Breast epithelium (tissue), 3 donors: ENCODE data around the gene PASK.

ENCODE experiments used
- POLR2A ChIP-seq: fragments of 450-650 bp; IDR thresholded peaks from one replicate; pipeline ENCODE4 v1.6.1; 2016; ENCODE audit warnings: antibody characterized with exemption, mild to moderate bottlenecking, moderate library complexity
- POLR2AphosphoS5 ChIP-seq, 3 donors: sonication (generic); formaldehyde crosslinking; IDR thresholded peaks; one replicate each; pipeline ENCODE4 v1.6.1; 2017; ENCODE audit warnings: antibody characterized with exemption in 3 of 3
- TF ChIP-seq, protein P1 (sequence below), 3 donors: fragments of 450-650 bp; IDR thresholded peaks; one replicate each; pipeline ENCODE4 v1.5.1; 2016 to 2017; ENCODE audit warnings: antibody characterized with exemption in 3 of 3, mild to moderate bottlenecking in 3 of 3, moderate library complexity in 3 of 3

DNA sequence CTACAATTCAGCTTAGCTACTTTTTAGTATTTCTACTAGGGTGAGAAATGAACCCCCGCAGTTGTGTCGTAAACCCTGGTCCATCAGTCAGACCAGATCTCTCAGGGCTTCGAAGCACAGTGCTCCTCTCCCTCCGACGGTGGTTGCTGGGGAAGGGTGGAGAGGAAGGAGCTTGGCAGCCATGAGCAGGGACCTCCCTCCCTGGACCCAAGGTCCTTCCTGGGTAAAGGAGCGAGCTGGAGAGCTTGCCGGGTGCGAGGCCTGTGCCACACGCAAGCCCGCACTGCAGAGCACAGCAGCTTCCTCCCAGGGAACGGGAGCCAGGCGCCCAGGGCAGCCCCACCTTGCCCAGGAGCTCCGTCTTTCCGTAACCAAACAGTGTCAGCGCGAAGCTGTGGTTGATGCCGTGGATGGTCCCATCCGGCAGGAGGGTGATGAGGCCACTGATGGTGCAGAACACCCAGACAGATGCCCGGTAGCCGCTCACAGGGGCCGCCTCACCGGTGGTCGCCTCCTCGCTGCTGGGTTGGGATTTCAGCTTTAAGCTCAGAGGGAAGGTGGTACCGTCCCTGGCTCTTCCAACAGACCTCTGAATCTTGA lies 12.5 kb downstream of the PASK start:
- TF ChIP-seq POLR2A (no peak), POLR2AphosphoS5 (IDR thresholded peaks at IDR 0.05) (no peak)
- TF ChIP-seq, protein P1, sequence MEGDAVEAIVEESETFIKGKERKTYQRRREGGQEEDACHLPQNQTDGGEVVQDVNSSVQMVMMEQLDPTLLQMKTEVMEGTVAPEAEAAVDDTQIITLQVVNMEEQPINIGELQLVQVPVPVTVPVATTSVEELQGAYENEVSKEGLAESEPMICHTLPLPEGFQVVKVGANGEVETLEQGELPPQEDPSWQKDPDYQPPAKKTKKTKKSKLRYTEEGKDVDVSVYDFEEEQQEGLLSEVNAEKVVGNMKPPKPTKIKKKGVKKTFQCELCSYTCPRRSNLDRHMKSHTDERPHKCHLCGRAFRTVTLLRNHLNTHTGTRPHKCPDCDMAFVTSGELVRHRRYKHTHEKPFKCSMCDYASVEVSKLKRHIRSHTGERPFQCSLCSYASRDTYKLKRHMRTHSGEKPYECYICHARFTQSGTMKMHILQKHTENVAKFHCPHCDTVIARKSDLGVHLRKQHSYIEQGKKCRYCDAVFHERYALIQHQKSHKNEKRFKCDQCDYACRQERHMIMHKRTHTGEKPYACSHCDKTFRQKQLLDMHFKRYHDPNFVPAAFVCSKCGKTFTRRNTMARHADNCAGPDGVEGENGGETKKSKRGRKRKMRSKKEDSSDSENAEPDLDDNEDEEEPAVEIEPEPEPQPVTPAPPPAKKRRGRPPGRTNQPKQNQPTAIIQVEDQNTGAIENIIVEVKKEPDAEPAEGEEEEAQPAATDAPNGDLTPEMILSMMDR (IDR thresholded peaks at IDR 0.05): no peak
